ENCODE results near the gene DMRTA1. TPM values are rescaled to one million over a fixed set of nuclear protein-coding genes. Genes with fewer than 3 reads are reported as not detected.
"Not testable (repeated sequence)": the region's sequence is repeated elsewhere in the genome, so short reads cannot be mapped to it uniquely, and the experiment has no call there.

The DMRTA1 gene
- total RNA-seq, 1 experiment from 2014 or later, result not detected

DNA sequence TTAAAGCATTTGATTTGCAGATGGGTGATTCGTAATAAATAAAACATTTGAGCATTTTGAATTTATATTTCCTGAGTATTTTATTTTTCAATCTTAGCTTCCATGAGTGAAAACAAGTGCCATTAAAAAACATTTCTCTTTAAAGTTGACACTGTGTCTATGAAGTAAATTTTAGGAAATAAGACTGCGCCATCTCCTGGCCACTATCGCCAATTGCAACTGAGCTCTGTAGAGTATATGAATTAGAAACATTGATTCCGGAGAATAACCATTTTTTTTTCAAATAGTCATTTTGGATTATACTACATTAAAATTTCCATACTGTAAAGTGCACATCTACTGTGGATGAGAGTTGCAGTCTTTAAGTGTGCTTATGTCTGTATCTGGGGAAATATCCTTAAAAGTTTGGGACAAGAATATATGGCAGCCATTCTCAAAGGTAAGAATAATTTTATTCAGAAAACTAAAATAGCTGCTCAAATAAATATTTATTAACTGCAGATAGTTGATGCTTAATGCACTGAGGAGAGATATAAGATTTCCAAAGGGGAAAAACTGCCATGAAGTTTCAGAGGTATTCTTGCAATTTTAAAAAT is 5.9 kb downstream of the DMRTA1 start:
- in situ Hi-C loops (cut with HindIII; ENCODE audit: low pct_unique_long_range_greater_than_20kb, low sequenced_read_pairs), result no loop called here
- no peak for DNase-seq (ENCODE audit: low read depth, low spot score)

DNA sequence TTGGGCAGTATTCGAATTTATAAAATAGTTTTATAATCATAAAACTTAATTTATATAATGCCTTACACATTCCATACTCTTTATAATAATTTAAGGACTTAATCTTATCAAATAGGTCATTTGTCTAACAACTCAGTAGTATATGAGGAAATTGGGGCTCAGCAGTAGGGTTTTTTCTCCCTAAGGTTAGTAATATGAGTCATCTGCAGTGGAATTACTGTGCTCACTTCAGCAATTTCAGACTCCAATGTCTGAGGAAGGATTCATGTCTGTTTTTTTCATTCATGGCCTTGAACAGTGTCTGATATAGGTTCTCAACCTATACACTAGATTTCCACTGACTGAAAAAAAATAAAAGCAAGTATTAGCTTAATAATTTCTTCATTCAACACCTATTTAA is 7.4 kb downstream of the DMRTA1 start:
- in situ Hi-C loops (cut with HindIII; ENCODE audit: low pct_unique_long_range_greater_than_20kb, low sequenced_read_pairs), result no loop called here
- DNase-seq (ENCODE audit: low read depth, low spot score), result no peak

DNA sequence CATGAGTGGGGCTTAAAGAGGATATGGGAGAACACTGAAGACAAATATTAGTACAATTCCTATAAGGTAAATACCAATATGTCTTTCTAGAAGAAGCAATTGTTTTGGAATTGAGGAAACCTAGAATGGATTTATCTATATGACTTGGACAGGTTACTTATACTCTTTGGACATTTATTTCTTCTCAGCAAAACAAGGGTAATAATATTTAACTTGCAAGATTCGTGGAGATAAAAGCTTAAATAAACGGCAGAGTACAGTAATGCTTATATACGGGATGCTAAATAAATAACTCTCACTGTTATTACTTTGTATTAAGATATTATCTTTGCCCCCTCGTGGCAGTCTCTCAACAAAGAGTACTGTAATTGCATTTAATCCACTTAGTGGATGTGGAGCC is 8.6 kb downstream of the DMRTA1 start:
- in situ Hi-C loops (cut with HindIII; ENCODE audit: low pct_unique_long_range_greater_than_20kb, low sequenced_read_pairs), result no loop called here

DNA sequence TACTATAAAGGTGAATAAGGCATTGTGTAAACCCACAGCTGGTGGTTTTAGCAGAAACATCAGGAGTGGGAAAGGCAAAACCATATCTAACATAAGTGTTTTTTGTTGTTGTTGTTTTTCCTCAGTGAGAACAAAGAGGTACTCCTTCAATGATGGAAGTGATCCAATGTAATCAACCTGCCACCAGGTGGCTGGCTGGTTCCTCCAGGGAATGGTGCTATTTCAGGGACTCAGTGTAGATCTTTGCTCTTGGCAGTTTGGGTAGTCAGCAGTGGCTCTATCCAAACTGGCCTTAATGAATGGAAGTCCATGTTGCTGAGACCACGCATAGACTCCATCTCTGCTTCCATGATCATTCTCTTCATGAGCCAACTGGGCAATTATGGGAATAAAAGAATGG is 10.8 kb downstream of the DMRTA1 start:
- in situ Hi-C loops (cut with HindIII; ENCODE audit: low pct_unique_long_range_greater_than_20kb, low sequenced_read_pairs), result no loop called here
- no peak for DNase-seq (ENCODE audit: low read depth, low spot score)

More for the DNA sequence above, 8.6 kb downstream of the DMRTA1 start:
- no peak for DNase-seq (ENCODE audit: low read depth, low spot score)

DNA sequence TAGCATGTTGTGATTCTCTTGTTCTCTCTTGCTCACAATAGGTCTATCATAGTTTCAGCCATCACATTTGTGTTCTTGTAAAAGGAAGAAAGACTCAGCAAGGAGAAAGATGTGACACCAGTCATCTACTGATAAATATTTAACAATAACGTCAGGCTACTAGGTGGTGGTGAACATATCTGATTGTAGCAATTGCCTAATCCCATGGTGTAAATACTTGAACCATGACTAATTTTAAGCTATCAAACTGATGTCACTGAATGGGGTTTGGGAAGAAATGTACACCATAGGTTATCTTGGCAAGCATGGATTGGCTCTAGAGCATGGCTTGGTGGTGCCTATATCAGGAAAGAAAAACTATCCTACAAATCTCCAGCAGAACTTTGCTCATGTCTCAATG is 16.6 kb downstream of the DMRTA1 start:
- DNase-seq (ENCODE audit: low read depth, low spot score), result no peak
- in situ Hi-C loops (cut with HindIII; ENCODE audit: low pct_unique_long_range_greater_than_20kb, low sequenced_read_pairs), result no loop called here

DNA sequence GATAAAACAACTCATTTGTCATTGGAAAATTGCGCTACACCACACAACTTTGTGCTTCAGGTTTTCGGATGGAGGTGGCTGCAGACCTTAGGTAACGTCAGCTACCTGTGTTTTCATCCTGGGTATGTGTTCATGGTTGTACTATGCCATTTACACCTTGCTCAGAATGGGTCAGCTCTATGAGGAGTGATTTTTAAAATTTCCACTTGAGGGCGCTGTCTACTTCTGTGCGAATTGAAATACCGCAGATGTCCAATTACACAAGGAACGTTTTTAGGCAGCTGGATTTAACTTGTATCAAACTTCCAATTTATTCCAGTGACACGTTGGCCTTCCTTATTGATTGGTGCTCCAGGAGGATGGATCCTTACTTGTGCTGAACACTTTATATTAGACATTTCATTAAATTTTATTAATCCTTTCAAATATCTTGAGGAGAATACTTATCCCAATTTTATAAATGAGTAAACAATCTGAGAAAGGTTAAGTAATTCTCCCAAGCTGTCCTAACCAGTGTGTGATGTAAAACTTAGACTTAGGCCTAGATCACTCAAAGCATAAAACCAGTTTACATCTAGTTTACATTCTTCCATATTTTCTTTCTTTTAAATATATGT is 23.4 kb downstream of the DMRTA1 start:
- in situ Hi-C loops (cut with HindIII; ENCODE audit: low pct_unique_long_range_greater_than_20kb, low sequenced_read_pairs), result no loop called here
- no peak for DNase-seq (ENCODE audit: low read depth, low spot score)

DNA sequence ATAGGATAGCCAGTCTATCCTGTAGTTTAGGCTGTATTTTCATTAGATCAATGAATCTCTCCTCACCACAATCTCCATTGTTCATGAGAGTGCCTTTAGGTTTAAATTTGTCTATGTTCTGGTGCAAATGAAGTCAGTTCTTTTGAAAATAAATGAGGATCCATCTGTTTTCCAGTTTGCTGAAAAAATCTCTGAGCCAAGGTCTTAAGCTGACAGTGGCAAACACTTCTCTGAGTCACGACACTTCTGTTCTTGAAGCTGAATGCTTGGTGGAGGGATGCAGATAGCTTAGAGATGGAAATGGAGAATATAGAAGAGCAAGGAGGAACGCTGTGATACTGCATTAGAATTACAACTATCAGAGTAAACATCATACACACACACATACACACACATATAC is 34.9 kb downstream of the DMRTA1 start:
- in situ Hi-C loops (cut with HindIII; ENCODE audit: low pct_unique_long_range_greater_than_20kb, low sequenced_read_pairs), result no loop called here
- no peak for DNase-seq (ENCODE audit: low read depth, low spot score)

DNA sequence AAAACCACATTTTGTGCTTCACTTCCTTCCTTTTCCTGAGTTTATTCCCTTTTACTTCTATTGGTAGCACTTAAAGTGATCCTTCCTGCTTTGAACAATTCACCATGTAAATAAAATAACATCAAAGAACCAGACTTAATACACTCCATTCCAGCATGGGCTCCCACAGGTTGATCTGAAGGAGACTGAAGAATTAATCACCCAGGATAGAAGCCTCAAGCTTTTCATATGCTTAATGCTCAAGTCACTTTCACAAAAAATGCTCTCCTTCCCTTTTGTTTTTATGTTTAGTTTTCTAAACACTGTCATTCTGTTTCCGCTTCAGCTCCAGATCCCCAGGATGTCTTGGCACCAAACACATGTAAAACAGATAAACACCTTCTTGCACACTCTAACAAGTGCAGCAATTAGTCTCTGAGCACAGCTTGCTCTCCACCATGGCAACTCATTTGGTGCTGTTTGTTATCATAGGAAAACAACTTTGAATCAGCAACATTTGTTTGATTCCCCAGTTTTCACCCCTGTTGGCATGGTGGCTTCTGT is 37.0 kb downstream of the DMRTA1 start:
- DNase-seq (ENCODE audit: low read depth, low spot score), result no peak
- in situ Hi-C loops (cut with HindIII; ENCODE audit: low pct_unique_long_range_greater_than_20kb, low sequenced_read_pairs), result no loop called here

DNA sequence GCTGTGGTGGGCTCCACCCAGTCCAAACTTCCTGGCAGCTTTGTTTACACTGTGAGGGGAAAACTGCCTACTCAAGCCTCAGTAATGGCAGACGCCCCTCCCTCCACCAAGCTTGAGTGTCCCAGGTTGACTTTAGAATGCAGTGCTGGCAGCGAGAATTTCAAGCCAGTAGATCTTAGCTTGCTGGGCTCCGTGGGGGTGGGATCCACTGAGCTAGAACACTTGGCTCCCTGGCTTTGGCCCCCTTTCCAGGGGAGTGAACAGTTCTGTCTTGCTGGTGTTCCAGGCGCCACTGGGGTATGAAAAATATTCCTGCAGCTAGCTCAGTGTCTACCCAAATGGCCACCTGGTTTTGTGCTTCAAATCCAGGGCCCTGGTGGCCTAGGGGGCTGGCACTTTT is 49.6 kb downstream of the DMRTA1 start:
- DNase-seq (ENCODE audit: low read depth, low spot score); in situ Hi-C loops (cut with HindIII; ENCODE audit: low pct_unique_long_range_greater_than_20kb, low sequenced_read_pairs): not testable (repeated sequence)

All from SK-MEL-5 (cell line).